ENCODE results near the gene C19orf25.

The C19orf25 gene

GRCh38 chr19:1512671-1513498 lies 33.9 kb upstream of the C19orf25 start, which contains the start of gene ADAMTSL5:
Gene ADAMTSL5 (minus strand): TSS chr19:1513019. CDS start chr19:1510943, 2,076 bp downstream.
- H3K4me1 ChIP-seq (ENCODE audit: control insufficient read depth in 2 of 2, insufficient read depth in 2 of 2, low read length in 2 of 2), result peaks cover 3 to 4% of the 10 kb centered on the region in 2 donors
- H3K4me3 ChIP-seq (ENCODE audit: low read length in 2 of 2), result peak within 1 kb of the TSS; percentile 64 to 72
- no peaks in the 10 kb centered on the region for H3K36me3 ChIP-seq (ENCODE audit: control insufficient read depth in 2 of 2, insufficient read depth in 2 of 2, low read length in 2 of 2)
- H3K27ac ChIP-seq (ENCODE audit: low read depth in 2 of 2, low read length in 2 of 2), result peak within 1 kb of the TSS; percentile 52 to 61
- peak within 1 kb of the TSS; percentile 41 to 60 for H3K9ac ChIP-seq (ENCODE audit: low read depth in 1 of 2, low read length in 2 of 2)
- peaks cover 15 to 17% of the 10 kb centered on the region in 2 donors for H3K27me3 ChIP-seq (ENCODE audit: control insufficient read depth in 2 of 2, insufficient read depth in 2 of 2, low read length in 2 of 2)
- no peaks in the 10 kb centered on the region for H3K9me3 ChIP-seq (ENCODE audit: control insufficient read depth in 2 of 2, low read length in 2 of 2)

- Histone ChIP-seq H3K27me3 (ENCODE audit: control insufficient read depth in 2 of 2, insufficient read depth in 2 of 2, low read length in 2 of 2) (peaks cover 15 to 17% of the 10 kb centered on the region in 2 donors), H3K4me3 (ENCODE audit: low read length in 2 of 2) (no peak overlapping the region), H3K36me3 (ENCODE audit: control insufficient read depth in 2 of 2, insufficient read depth in 2 of 2, low read length in 2 of 2) (no peaks in the 10 kb centered on the region), H3K27ac (ENCODE audit: low read depth in 2 of 2, low read length in 2 of 2) (peak overlapping the region in 1 of 2 donors; percentile 16), H3K9me3 (ENCODE audit: control insufficient read depth in 2 of 2, low read length in 2 of 2) (no peaks in the 10 kb centered on the region), H3K9ac (ENCODE audit: low read depth in 1 of 2, low read length in 2 of 2) (no peak overlapping the region), H3K4me1 (ENCODE audit: control insufficient read depth in 2 of 2, insufficient read depth in 2 of 2, low read length in 2 of 2) (peaks cover 7% of the 10 kb centered on the region in 2 donors)
Observed at GRCh38 chr19:1511318-1512317, 32.6 kb upstream of the C19orf25 start.

GRCh38 chr19:1510807-1511206 lies 31.8 kb upstream of the C19orf25 start:
- Histone ChIP-seq H3K9ac (ENCODE audit: low read depth in 1 of 2, low read length in 2 of 2) (no peak overlapping the region), H3K9me3 (ENCODE audit: control insufficient read depth in 2 of 2, low read length in 2 of 2) (no peaks in the 10 kb centered on the region), H3K4me3 (ENCODE audit: low read length in 2 of 2) (no peak overlapping the region), H3K27me3 (ENCODE audit: control insufficient read depth in 2 of 2, insufficient read depth in 2 of 2, low read length in 2 of 2) (peaks cover 15 to 20% of the 10 kb centered on the region in 2 donors), H3K4me1 (ENCODE audit: control insufficient read depth in 2 of 2, insufficient read depth in 2 of 2, low read length in 2 of 2) (peaks cover 7% of the 10 kb centered on the region in 2 donors), H3K36me3 (ENCODE audit: control insufficient read depth in 2 of 2, insufficient read depth in 2 of 2, low read length in 2 of 2) (no peaks in the 10 kb centered on the region), H3K27ac (ENCODE audit: low read depth in 2 of 2, low read length in 2 of 2) (no peak overlapping the region)

GRCh38 chr19:1510442-1510806 lies 31.4 kb upstream of the C19orf25 start:
- Histone ChIP-seq H3K36me3 (ENCODE audit: control insufficient read depth in 2 of 2, insufficient read depth in 2 of 2, low read length in 2 of 2) (no peaks in the 10 kb centered on the region), H3K9ac (ENCODE audit: low read depth in 1 of 2, low read length in 2 of 2) (no peak overlapping the region), H3K27me3 (ENCODE audit: control insufficient read depth in 2 of 2, insufficient read depth in 2 of 2, low read length in 2 of 2) (peaks cover 15 to 24% of the 10 kb centered on the region in 2 donors), H3K9me3 (ENCODE audit: control insufficient read depth in 2 of 2, low read length in 2 of 2) (no peaks in the 10 kb centered on the region), H3K4me1 (ENCODE audit: control insufficient read depth in 2 of 2, insufficient read depth in 2 of 2, low read length in 2 of 2) (peaks cover 7% of the 10 kb centered on the region in 2 donors), H3K27ac (ENCODE audit: low read depth in 2 of 2, low read length in 2 of 2) (no peak overlapping the region), H3K4me3 (ENCODE audit: low read length in 2 of 2) (no peak overlapping the region)

GRCh38 chr19:1509602-1510441 lies 30.8 kb upstream of the C19orf25 start:
- no peak overlapping the region for H3K27ac ChIP-seq (ENCODE audit: low read depth in 2 of 2, low read length in 2 of 2)

GRCh38 chr19:1508507-1508856 lies 29.5 kb upstream of the C19orf25 start:
- H3K27me3 ChIP-seq (ENCODE audit: control insufficient read depth in 2 of 2, insufficient read depth in 2 of 2, low read length in 2 of 2), result peaks cover 16 to 32% of the 10 kb centered on the region in 2 donors
- H3K9me3 ChIP-seq (ENCODE audit: control insufficient read depth in 2 of 2, low read length in 2 of 2), result no peaks in the 10 kb centered on the region
- no peaks in the 10 kb centered on the region for H3K36me3 ChIP-seq (ENCODE audit: control insufficient read depth in 2 of 2, insufficient read depth in 2 of 2, low read length in 2 of 2)
- H3K4me1 ChIP-seq (ENCODE audit: control insufficient read depth in 2 of 2, insufficient read depth in 2 of 2, low read length in 2 of 2), result peaks cover 7% of the 10 kb centered on the region in 2 donors
- peak overlapping the region; percentile 1 to 63 for H3K4me3 ChIP-seq (ENCODE audit: low read length in 2 of 2)
- H3K9ac ChIP-seq (ENCODE audit: low read depth in 1 of 2, low read length in 2 of 2), result no peak overlapping the region
- H3K27ac ChIP-seq (ENCODE audit: low read depth in 2 of 2, low read length in 2 of 2), result peak overlapping the region in 1 of 2 donors; percentile 88

More at GRCh38 chr19:1509602-1510441, 30.8 kb upstream of the C19orf25 start:
- H3K4me3 ChIP-seq (ENCODE audit: low read length in 2 of 2), result no peak overlapping the region
- H3K9me3 ChIP-seq (ENCODE audit: control insufficient read depth in 2 of 2, low read length in 2 of 2), result no peaks in the 10 kb centered on the region
- H3K36me3 ChIP-seq (ENCODE audit: control insufficient read depth in 2 of 2, insufficient read depth in 2 of 2, low read length in 2 of 2), result no peaks in the 10 kb centered on the region
- H3K9ac ChIP-seq (ENCODE audit: low read depth in 1 of 2, low read length in 2 of 2), result no peak overlapping the region
- H3K27me3 ChIP-seq (ENCODE audit: control insufficient read depth in 2 of 2, insufficient read depth in 2 of 2, low read length in 2 of 2), result peaks cover 12 to 24% of the 10 kb centered on the region in 2 donors
- H3K4me1 ChIP-seq (ENCODE audit: control insufficient read depth in 2 of 2, insufficient read depth in 2 of 2, low read length in 2 of 2), result peaks cover 7% of the 10 kb centered on the region in 2 donors

GRCh38 chr19:1507763-1508506 lies 28.9 kb upstream of the C19orf25 start:
- no peaks in the 10 kb centered on the region for H3K36me3 ChIP-seq (ENCODE audit: control insufficient read depth in 2 of 2, insufficient read depth in 2 of 2, low read length in 2 of 2)
- H3K9ac ChIP-seq (ENCODE audit: low read depth in 1 of 2, low read length in 2 of 2), result peak overlapping the region in 1 of 2 donors; percentile 62
- no peaks in the 10 kb centered on the region for H3K9me3 ChIP-seq (ENCODE audit: control insufficient read depth in 2 of 2, low read length in 2 of 2)
- H3K27me3 ChIP-seq (ENCODE audit: control insufficient read depth in 2 of 2, insufficient read depth in 2 of 2, low read length in 2 of 2), result peaks cover 17 to 37% of the 10 kb centered on the region in 2 donors
- H3K27ac ChIP-seq (ENCODE audit: low read depth in 2 of 2, low read length in 2 of 2), result peak overlapping the region; percentile 81 to 88
- H3K4me3 ChIP-seq (ENCODE audit: low read length in 2 of 2), result peak overlapping the region; percentile 63 to 69
- H3K4me1 ChIP-seq (ENCODE audit: control insufficient read depth in 2 of 2, insufficient read depth in 2 of 2, low read length in 2 of 2), result peaks cover 7% of the 10 kb centered on the region in 2 donors

GRCh38 chr19:1507192-1507660 lies 28.2 kb upstream of the C19orf25 start:
- peak overlapping the region in 1 of 2 donors; percentile 1 for H3K9ac ChIP-seq (ENCODE audit: low read depth in 1 of 2, low read length in 2 of 2)
- peaks cover 14 to 36% of the 10 kb centered on the region in 2 donors for H3K27me3 ChIP-seq (ENCODE audit: control insufficient read depth in 2 of 2, insufficient read depth in 2 of 2, low read length in 2 of 2)

More at GRCh38 chr19:1507192-1507660, 28.2 kb upstream of the C19orf25 start:
- H3K4me3 ChIP-seq (ENCODE audit: low read length in 2 of 2), result peak overlapping the region; percentile 63 to 69
- no peaks in the 10 kb centered on the region for H3K9me3 ChIP-seq (ENCODE audit: control insufficient read depth in 2 of 2, low read length in 2 of 2)
- H3K27ac ChIP-seq (ENCODE audit: low read depth in 2 of 2, low read length in 2 of 2), result peak overlapping the region in 1 of 2 donors; percentile 5
- H3K4me1 ChIP-seq (ENCODE audit: control insufficient read depth in 2 of 2, insufficient read depth in 2 of 2, low read length in 2 of 2), result peaks cover 3 to 4% of the 10 kb centered on the region in 2 donors
- H3K36me3 ChIP-seq (ENCODE audit: control insufficient read depth in 2 of 2, insufficient read depth in 2 of 2, low read length in 2 of 2), result no peaks in the 10 kb centered on the region

Data from mucosa of rectum (tissue), 2 donors.